Thyroid gland (tissue), 4 donors: Measurements from ENCODE around the gene HTATIP2.

Source experiments
- POLR2A ChIP-seq, 2 donors: fragments of 450-650 bp; IDR thresholded peaks; one replicate each; pipeline ENCODE4 v1.6.1; 2017; ENCODE audit warnings: antibody characterized with exemption in 2 of 2, mild to moderate bottlenecking in 2 of 2, moderate library complexity in 1 of 2
- TF ChIP-seq, protein P1 (sequence below), 6 experiments: fragments of 200-600 bp in 3 of 6; fragments of 450-650 bp in 3 of 6; sonication (generic) in 3 of 6; IDR thresholded peaks; one replicate each; pipeline ENCODE4 v1.5.1; 2016 to 2019; ENCODE audit warnings: antibody characterized with exemption in 6 of 6, mild to moderate bottlenecking in 2 of 6, inconsistent platforms in 1 of 6, moderate library complexity in 1 of 6

DNA sequence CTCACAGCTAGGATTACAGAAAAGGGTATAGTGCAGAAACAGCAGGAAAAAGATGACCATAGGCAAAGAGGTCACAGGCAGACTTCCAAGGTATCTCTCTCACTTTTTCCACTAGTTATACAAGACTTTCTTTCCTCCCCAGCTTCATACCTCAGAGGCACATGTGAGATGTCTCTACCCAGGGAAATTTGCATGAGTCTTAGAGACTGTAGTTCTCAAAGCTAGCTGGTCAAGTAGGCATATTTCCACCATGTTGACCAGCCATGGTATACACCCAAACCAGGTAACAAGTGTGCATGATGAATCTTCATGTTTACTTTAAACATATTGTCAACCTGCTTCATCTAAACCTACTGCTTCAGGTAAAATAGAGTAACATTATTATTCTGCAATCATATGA lies 51.9 kb downstream of the HTATIP2 start:
- TF ChIP-seq, protein P1, sequence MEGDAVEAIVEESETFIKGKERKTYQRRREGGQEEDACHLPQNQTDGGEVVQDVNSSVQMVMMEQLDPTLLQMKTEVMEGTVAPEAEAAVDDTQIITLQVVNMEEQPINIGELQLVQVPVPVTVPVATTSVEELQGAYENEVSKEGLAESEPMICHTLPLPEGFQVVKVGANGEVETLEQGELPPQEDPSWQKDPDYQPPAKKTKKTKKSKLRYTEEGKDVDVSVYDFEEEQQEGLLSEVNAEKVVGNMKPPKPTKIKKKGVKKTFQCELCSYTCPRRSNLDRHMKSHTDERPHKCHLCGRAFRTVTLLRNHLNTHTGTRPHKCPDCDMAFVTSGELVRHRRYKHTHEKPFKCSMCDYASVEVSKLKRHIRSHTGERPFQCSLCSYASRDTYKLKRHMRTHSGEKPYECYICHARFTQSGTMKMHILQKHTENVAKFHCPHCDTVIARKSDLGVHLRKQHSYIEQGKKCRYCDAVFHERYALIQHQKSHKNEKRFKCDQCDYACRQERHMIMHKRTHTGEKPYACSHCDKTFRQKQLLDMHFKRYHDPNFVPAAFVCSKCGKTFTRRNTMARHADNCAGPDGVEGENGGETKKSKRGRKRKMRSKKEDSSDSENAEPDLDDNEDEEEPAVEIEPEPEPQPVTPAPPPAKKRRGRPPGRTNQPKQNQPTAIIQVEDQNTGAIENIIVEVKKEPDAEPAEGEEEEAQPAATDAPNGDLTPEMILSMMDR (IDR thresholded peaks at IDR 0.05), result no peak
- TF ChIP-seq POLR2A (IDR thresholded peaks at IDR 0.05), result no peak
